GM12878 (cell line): ENCODE results near the gene FMO3.

Experiments used
- CBX5 ChIP-seq: sonication (generic); IDR thresholded peaks from 2 replicates; pipeline ENCODE4 v1.6.1; 2016; ENCODE audit warnings: low read depth, moderate library complexity, mild to moderate bottlenecking, inconsistent platforms
- CTCF ChIP-seq, 3 experiments: IDR thresholded peaks in 2 of 3; conservative IDR thresholded peaks in 1 of 3; 2 replicates each; pipeline ENCODE4 v1.5.1; 2011; ENCODE audit warnings: low read depth in 3 of 3, low read length in 3 of 3, mild to moderate bottlenecking in 3 of 3, control low read depth in 2 of 3, moderate library complexity in 2 of 3, inconsistent platforms in 1 of 3, mixed read lengths in 1 of 3; ENCODE audit not compliant: control insufficient read depth in 2 of 3, insufficient read depth in 1 of 3; ENCODE audit errors: extremely low read depth in 1 of 3
- IRF3 ChIP-seq: fragments of 450-650 bp; IDR thresholded peaks from 2 replicates; pipeline ENCODE4 v1.6.1; 2014; ENCODE audit warnings: mild to moderate bottlenecking
- MEF2A ChIP-seq: IDR thresholded peaks from 2 replicates; pipeline ENCODE4 v1.6.1; 2011; ENCODE audit warnings: low read depth, mild to moderate bottlenecking, low read length, moderate library complexity; ENCODE audit not compliant: insufficient read depth
- NR2C2 ChIP-seq: IDR thresholded peaks from 2 replicates; pipeline ENCODE4 v1.6.1; 2011; ENCODE audit warnings: borderline replicate concordance, low read depth; ENCODE audit not compliant: control insufficient read depth, insufficient read length
- PKNOX1 ChIP-seq: fragments of 450-650 bp; IDR thresholded peaks from 2 replicates; pipeline ENCODE4 v1.6.1; 2016; ENCODE audit warnings: mild to moderate bottlenecking
- POLR2A ChIP-seq: IDR thresholded peaks from 2 replicates; pipeline ENCODE4 v1.6.1; 2011; ENCODE audit warnings: low read depth, mild to moderate bottlenecking, low read length
- POLR2AphosphoS5 ChIP-seq: IDR thresholded peaks from 2 replicates; pipeline ENCODE4 v1.6.1; 2011; ENCODE audit warnings: mild to moderate bottlenecking, low read length, inconsistent platforms
- SMC3 ChIP-seq: IDR thresholded peaks from 2 replicates; pipeline ENCODE4 v1.6.1; 2011; ENCODE audit warnings: low read length, improper control_type of control experiment, borderline replicate concordance
- SP1 ChIP-seq: IDR thresholded peaks from one replicate; pipeline ENCODE4 v1.6.1; 2011; ENCODE audit warnings: low read depth, low read length
- TCF12 ChIP-seq: IDR thresholded peaks from 2 replicates; pipeline ENCODE4 v1.6.1; 2011; ENCODE audit warnings: low read depth, mild to moderate bottlenecking, low read length
- YBX1 ChIP-seq: fragments of 450-650 bp; IDR thresholded peaks from 2 replicates; pipeline ENCODE4 v1.6.1; 2016; ENCODE audit warnings: antibody characterized with exemption
- TF ChIP-seq, protein P1 (sequence below): fragments of 450-650 bp; IDR thresholded peaks from 2 replicates; pipeline ENCODE4 v1.6.1; 2017; ENCODE audit warnings: mild to moderate bottlenecking, low read depth, inconsistent platforms; ENCODE audit not compliant: poor library complexity, severe bottlenecking

DNA sequence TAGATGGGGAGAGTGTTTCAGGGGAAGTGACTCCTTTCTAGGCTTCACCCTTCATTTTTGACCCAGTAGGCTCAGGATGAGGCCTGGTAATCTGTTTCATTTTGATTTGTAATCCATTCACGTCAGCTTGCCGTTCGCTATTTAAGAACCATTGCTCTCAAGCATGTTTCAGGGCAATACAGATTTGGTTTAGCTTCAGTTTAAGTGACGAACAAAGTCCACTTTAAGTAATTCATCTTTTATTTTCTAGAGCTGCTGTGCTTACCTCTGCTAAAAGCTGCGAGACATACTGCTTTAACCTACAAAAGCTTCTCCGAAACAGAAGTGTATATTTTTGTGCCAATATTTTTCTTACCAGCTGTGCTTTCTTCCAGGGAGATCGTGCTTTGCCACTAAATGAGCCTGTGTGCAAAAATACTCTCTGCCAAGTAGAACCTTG lies 8.9 kb upstream of the FMO3 start:
- TF ChIP-seq YBX1 (no peak), POLR2A (no peak), MEF2A (no peak), IRF3 (no peak), CBX5 (no peak), TCF12 (no peak), SMC3 (no peak), CTCF (IDR thresholded peaks at IDR 0.05 in 2 of 3, conservative IDR thresholded peaks at IDR 0.05 in 1 of 3; ENCODE audit: control insufficient read depth in 2 of 3, extremely low read depth in 1 of 3, insufficient read depth in 1 of 3, low read depth in 3 of 3, low read length in 3 of 3) (no peak), SP1 (no peak), POLR2AphosphoS5 (no peak), NR2C2 (no peak), PKNOX1 (no peak)
- TF ChIP-seq, protein P1, sequence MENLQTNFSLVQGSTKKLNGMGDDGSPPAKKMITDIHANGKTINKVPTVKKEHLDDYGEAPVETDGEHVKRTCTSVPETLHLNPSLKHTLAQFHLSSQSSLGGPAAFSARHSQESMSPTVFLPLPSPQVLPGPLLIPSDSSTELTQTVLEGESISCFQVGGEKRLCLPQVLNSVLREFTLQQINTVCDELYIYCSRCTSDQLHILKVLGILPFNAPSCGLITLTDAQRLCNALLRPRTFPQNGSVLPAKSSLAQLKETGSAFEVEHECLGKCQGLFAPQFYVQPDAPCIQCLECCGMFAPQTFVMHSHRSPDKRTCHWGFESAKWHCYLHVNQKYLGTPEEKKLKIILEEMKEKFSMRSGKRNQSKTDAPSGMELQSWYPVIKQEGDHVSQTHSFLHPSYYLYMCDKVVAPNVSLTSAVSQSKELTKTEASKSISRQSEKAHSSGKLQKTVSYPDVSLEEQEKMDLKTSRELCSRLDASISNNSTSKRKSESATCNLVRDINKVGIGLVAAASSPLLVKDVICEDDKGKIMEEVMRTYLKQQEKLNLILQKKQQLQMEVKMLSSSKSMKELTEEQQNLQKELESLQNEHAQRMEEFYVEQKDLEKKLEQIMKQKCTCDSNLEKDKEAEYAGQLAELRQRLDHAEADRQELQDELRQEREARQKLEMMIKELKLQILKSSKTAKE = no peak
